Measurements from ENCODE around the gene UBR3.

Gene UBR3

DNA sequence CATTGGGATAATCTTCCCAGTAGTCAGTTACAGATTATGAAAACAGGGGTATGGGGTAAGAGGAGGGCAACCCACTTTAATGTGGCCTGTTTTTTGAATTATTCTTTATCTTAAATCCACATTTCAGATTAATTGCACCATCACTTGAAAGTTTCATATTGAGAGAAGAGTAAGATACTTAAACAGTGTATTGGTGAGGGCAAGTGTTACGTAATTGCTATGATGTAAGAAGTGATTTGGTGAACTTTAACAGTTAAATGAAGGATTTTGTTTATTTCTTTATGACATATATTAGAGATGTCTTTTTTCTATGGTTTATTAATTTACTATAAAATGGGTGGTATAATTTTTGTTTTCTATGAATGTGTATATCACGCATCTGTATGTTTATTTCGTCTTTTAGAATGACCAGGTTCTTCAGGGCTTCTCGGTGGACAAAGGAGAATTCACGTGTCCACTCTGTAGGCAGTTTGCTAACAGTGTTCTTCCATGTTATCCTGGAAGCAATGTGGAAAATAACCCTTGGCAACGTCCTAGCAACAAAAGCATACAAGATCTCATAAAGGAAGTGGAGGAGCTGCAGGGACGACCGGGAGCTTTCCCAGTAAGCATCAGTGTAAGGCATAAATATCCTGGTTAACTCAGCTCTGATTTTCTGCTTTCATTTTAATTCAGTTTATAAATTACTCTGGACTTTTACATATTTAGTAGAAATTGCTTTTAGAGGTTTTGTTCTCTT lies 179.5 kb downstream of the UBR3 start:
- DNase-seq (ENCODE audit: low spot score), result no peak
- TF ChIP-seq, protein P1, sequence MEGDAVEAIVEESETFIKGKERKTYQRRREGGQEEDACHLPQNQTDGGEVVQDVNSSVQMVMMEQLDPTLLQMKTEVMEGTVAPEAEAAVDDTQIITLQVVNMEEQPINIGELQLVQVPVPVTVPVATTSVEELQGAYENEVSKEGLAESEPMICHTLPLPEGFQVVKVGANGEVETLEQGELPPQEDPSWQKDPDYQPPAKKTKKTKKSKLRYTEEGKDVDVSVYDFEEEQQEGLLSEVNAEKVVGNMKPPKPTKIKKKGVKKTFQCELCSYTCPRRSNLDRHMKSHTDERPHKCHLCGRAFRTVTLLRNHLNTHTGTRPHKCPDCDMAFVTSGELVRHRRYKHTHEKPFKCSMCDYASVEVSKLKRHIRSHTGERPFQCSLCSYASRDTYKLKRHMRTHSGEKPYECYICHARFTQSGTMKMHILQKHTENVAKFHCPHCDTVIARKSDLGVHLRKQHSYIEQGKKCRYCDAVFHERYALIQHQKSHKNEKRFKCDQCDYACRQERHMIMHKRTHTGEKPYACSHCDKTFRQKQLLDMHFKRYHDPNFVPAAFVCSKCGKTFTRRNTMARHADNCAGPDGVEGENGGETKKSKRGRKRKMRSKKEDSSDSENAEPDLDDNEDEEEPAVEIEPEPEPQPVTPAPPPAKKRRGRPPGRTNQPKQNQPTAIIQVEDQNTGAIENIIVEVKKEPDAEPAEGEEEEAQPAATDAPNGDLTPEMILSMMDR (IDR thresholded peaks at IDR 0.05; ENCODE audit: extremely low read depth, insufficient read depth, missing control alignments), result no peak
- in situ Hi-C loops (cut with MboI; ENCODE audit: low pct_unique_long_range_greater_than_20kb, low sequenced_read_pairs, unreplicated experiment), result no loop called here

DNA sequence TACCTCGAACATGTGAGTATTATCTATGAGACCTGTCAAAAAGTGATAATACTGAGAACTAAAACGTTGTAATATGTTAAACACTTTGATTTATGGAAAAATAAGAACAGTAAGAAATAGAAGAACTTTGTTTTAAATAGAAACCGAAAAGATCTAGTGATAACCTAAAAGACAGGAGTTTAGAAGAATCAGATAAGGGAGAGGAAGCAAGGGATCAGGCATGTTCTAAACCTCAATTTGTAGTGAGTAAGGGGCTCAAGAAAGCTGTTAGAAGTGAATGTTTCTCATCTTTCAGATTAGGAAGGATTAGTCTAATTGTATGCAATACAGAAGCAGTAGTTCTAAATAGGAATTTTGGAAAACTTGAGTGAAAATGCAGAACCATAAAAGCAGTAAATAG lies 182.0 kb downstream of the UBR3 start:
- in situ Hi-C loops (cut with MboI; ENCODE audit: low pct_unique_long_range_greater_than_20kb, low sequenced_read_pairs, unreplicated experiment), result no loop called here
- TF ChIP-seq, protein P1 (IDR thresholded peaks at IDR 0.05; ENCODE audit: extremely low read depth, insufficient read depth, missing control alignments), result no peak
- DNase-seq (ENCODE audit: low spot score), result no peak

DNA sequence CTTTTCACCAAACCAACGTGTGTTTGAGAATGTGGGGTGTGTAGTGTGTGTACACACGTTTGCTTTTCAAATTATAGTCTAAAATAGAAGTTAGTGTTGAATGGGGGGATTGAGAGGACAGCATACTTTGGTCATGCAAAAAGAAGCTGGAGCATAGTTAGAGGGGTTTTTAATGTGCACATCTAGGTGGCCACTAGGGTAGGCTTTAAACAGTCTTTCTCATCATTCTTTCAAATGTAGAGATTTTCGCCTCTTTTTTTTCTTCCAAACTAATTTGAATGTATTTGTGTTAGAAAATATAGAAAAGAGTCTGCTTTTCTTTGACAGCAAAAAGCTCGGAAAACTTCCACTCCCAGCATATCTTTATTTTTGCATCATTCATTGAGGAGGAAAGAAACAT lies 185.5 kb downstream of the UBR3 start:
- in situ Hi-C loops (cut with MboI; ENCODE audit: low pct_unique_long_range_greater_than_20kb, low sequenced_read_pairs, unreplicated experiment), result no loop called here
- TF ChIP-seq, protein P1 (IDR thresholded peaks at IDR 0.05; ENCODE audit: extremely low read depth, insufficient read depth, missing control alignments), result no peak
- DNase-seq (ENCODE audit: low spot score), result no peak

DNA sequence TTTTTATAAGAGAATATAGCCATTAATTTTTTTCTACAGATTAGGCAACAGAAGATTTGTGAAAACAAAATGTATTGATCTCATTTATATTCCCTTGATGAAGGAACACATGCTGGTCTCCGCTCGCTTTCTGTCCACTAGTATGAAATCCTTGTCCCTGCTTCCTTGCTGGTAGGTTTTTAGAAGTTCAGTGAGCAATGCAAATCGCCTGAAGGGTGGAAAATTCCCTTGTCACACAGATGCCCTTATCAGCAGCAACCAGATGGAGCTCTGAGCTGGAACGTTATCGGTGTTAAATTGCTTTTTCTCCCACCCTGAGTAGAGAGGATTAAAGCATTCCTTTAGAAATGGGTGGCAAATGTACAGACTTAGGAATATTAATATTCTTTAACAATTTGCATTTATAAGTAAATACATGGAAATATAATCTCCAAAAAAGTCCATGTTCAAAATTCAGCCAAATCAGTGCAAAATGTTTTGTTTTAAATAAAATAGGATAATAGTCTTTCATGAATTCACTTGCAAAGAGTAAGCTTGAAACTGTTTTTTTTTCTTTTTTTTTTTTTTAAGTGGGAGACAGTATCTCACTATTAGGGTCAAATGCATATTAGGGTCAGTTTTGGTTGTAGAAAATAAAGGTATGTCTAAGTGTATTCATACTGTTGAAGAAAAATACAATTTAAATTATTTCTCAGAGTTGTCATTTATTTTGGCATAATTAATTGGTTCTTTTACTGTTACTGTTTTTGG lies 186.7 kb downstream of the UBR3 start:
- in situ Hi-C loops (cut with MboI; ENCODE audit: low pct_unique_long_range_greater_than_20kb, low sequenced_read_pairs, unreplicated experiment), result no loop called here
- no peak for DNase-seq (ENCODE audit: low spot score)
- TF ChIP-seq, protein P1 (IDR thresholded peaks at IDR 0.05; ENCODE audit: extremely low read depth, insufficient read depth, missing control alignments), result no peak

DNA sequence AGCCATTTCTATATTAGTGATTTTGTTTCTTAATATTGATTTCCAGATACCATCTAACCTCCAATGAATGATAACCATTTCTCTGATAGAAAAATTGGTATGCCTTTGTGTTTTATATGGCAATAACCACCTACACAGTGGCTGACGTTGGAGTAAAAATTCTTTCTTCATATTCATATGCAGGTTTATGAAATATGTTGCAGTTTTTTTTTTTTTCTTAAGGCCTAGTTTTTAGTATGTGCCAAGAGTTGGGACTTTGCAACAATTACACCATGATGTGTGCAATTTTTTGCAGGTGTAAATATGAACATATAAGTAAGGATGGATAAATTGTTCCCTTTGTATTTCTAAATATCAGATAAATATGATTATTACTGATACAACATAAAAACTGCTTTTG lies 187.5 kb downstream of the UBR3 start:
- TF ChIP-seq, protein P1 (IDR thresholded peaks at IDR 0.05; ENCODE audit: extremely low read depth, insufficient read depth, missing control alignments), result no peak
- in situ Hi-C loops (cut with MboI; ENCODE audit: low pct_unique_long_range_greater_than_20kb, low sequenced_read_pairs, unreplicated experiment), result no loop called here

DNA sequence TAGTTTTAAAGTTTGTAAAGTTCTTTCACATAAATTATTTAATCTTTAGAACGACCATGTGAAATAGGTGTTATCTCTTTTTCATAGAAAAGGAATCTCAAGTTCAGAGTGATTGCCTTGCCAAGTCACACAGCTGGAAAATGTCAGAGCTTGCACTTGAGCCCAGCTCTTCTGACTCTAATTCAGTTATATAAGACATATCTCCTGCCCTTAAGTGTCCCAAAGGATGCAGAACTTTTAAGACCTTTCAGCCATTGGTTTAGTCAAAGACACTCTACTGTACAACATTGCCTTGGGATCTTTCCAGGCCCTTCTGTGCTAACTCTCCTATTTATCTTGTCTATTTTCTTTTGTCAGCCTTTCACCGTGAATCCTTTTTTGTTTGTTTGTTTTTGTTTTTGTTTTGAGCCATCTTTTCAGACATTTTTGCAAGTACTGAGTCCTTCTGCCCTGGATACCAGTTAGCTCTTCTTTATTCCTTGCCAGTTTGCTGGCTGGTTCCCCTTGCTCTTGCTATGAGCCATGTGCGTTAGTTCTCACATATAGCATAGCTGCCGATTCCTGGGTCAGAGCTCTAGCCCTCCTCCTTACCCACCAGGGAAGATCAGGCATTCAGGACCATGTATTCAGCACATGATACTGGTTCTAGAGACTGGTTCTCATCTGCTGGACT lies 190.7 kb downstream of the UBR3 start:
- in situ Hi-C loops (cut with MboI; ENCODE audit: low pct_unique_long_range_greater_than_20kb, low sequenced_read_pairs, unreplicated experiment), result no loop called here
- no peak for DNase-seq (ENCODE audit: low spot score)
- TF ChIP-seq, protein P1 (IDR thresholded peaks at IDR 0.05; ENCODE audit: extremely low read depth, insufficient read depth, missing control alignments), result no peak

More for the DNA sequence above, 187.5 kb downstream of the UBR3 start:
- DNase-seq (ENCODE audit: low spot score), result no peak
